HEK293 (cell line): ENCODE results near the gene RPL29.

Experiments used
- AEBP2 ChIP-seq: fragments of 450-650 bp; formaldehyde crosslinking; IDR thresholded peaks from 2 replicates; pipeline ENCODE4 v1.5.1; 2016; ENCODE audit warnings: missing biosample characterization, missing genetic modification characterization, borderline replicate concordance
- ELK4 ChIP-seq: IDR thresholded peaks from 2 replicates; pipeline ENCODE4 v1.6.1; 2011; ENCODE audit warnings: mild to moderate bottlenecking, low read depth, low read length, borderline replicate concordance
- HOXC10 ChIP-seq: sonication (generic); formaldehyde crosslinking; IDR thresholded peaks from 2 replicates; pipeline ENCODE4 v1.8.1; 2023; ENCODE audit warnings: mild to moderate bottlenecking, missing genetic modification reagents
- KLF10 ChIP-seq: fragments of 450-650 bp; IDR thresholded peaks from 2 replicates; pipeline ENCODE4 v1.5.1; 2018; ENCODE audit warnings: missing biosample characterization, mild to moderate bottlenecking, missing genetic modification characterization
- MZF1 ChIP-seq: fragments of 450-650 bp; formaldehyde crosslinking; IDR thresholded peaks from 2 replicates; pipeline ENCODE4 v1.5.1; 2017; ENCODE audit warnings: missing biosample characterization, missing genetic modification characterization, borderline replicate concordance
- REPIN1 ChIP-seq: fragments of 450-650 bp; formaldehyde crosslinking; IDR thresholded peaks from 2 replicates; pipeline ENCODE4 v1.5.1; 2017; ENCODE audit warnings: missing biosample characterization, missing genetic modification characterization, low read depth
- TCF7L2 ChIP-seq: IDR thresholded peaks from 2 replicates; pipeline ENCODE4 v1.6.1; 2011; ENCODE audit warnings: low read depth, mild to moderate bottlenecking, inconsistent platforms, low read length, moderate library complexity, borderline replicate concordance
- ZBTB48 ChIP-seq: fragments of 450-650 bp; formaldehyde crosslinking; IDR thresholded peaks from 2 replicates; pipeline ENCODE4 v1.5.1; 2016; ENCODE audit warnings: missing biosample characterization, missing genetic modification characterization
- ZFP69B ChIP-seq: fragments of 450-650 bp; formaldehyde crosslinking; IDR thresholded peaks from 2 replicates; pipeline ENCODE4 v1.5.1; 2016; ENCODE audit warnings: missing biosample characterization, missing genetic modification characterization
- ZNF140 ChIP-seq: fragments of 450-650 bp; formaldehyde crosslinking; IDR thresholded peaks from 2 replicates; pipeline ENCODE4 v1.5.1; 2016; ENCODE audit warnings: missing biosample characterization, missing genetic modification characterization
- ZNF19 ChIP-seq: fragments of 450-650 bp; formaldehyde crosslinking; IDR thresholded peaks from 2 replicates; pipeline ENCODE4; 2016; ENCODE audit warnings: missing biosample characterization, missing genetic modification characterization, low read depth
- ZNF214 ChIP-seq: fragments of 450-650 bp; formaldehyde crosslinking; IDR thresholded peaks from 2 replicates; pipeline ENCODE4 v1.5.1; 2017; ENCODE audit warnings: missing biosample characterization, mild to moderate bottlenecking, missing genetic modification characterization, borderline replicate concordance
- ZNF26 ChIP-seq: fragments of 450-650 bp; formaldehyde crosslinking; IDR thresholded peaks from 2 replicates; pipeline ENCODE4 v1.5.1; 2016; ENCODE audit warnings: missing biosample characterization, missing genetic modification characterization
- ZNF274 ChIP-seq, 2 experiments: fragments of 200-500 bp in 1 of 2; fragments of 450-650 bp in 1 of 2; sonication (Bioruptor generic) in 1 of 2; formaldehyde crosslinking in 1 of 2; IDR thresholded peaks; 2 replicates each; pipeline versions ENCODE4 v1.5.1 to v1.6.1; 2014 to 2016; ENCODE audit warnings: borderline replicate concordance in 1 of 2, inconsistent platforms in 1 of 2, low read length in 1 of 2, missing biosample characterization in 1 of 2, missing genetic modification characterization in 1 of 2
- ZNF341 ChIP-seq: fragments of 450-650 bp; formaldehyde crosslinking; IDR thresholded peaks from 2 replicates; pipeline ENCODE4; 2016; ENCODE audit warnings: low read depth, missing biosample characterization, missing genetic modification characterization
- ZNF423 ChIP-seq: fragments of 450-650 bp; formaldehyde crosslinking; IDR thresholded peaks from 2 replicates; pipeline ENCODE4 v1.5.1; 2016; ENCODE audit warnings: missing biosample characterization, missing genetic modification characterization
- ZNF521 ChIP-seq: fragments of 450-650 bp; formaldehyde crosslinking; IDR thresholded peaks from 2 replicates; pipeline ENCODE4 v1.5.1; 2017; ENCODE audit warnings: missing biosample characterization, mild to moderate bottlenecking, missing genetic modification characterization
- ZNF629 ChIP-seq: fragments of 450-650 bp; formaldehyde crosslinking; IDR thresholded peaks from 2 replicates; pipeline ENCODE4 v1.5.1; 2017; ENCODE audit warnings: missing biosample characterization, missing genetic modification characterization
- ZNF664 ChIP-seq: fragments of 450-650 bp; formaldehyde crosslinking; IDR thresholded peaks from 2 replicates; pipeline ENCODE4 v1.5.1; 2016; ENCODE audit warnings: missing biosample characterization, missing genetic modification characterization
- ZNF707 ChIP-seq: fragments of 450-650 bp; formaldehyde crosslinking; IDR thresholded peaks from 2 replicates; pipeline ENCODE4 v1.5.1; 2016; ENCODE audit warnings: missing biosample characterization, missing genetic modification characterization
- TF ChIP-seq, protein P1 (sequence below): fragments of 450-650 bp; formaldehyde crosslinking; conservative IDR thresholded peaks from 2 replicates; pipeline ENCODE4 v1.5.1; 2016; ENCODE audit warnings: low read depth, missing biosample characterization, missing genetic modification characterization
- TF ChIP-seq, protein P2 (sequence below): fragments of 450-650 bp; formaldehyde crosslinking; IDR thresholded peaks from 2 replicates; pipeline ENCODE4 v1.5.1; 2016; ENCODE audit warnings: missing biosample characterization, missing genetic modification characterization
- TF ChIP-seq, protein P3 (sequence below): fragments of 450-650 bp; IDR thresholded peaks from 2 replicates; pipeline ENCODE4 v1.5.1; 2018; ENCODE audit warnings: missing biosample characterization, missing genetic modification characterization
- TF ChIP-seq, protein P4 (sequence below): fragments of 450-650 bp; formaldehyde crosslinking; IDR thresholded peaks from 2 replicates; pipeline ENCODE4 v1.5.1; 2017; ENCODE audit warnings: missing biosample characterization, mild to moderate bottlenecking, missing genetic modification characterization, moderate library complexity

Gene RPL29

DNA sequence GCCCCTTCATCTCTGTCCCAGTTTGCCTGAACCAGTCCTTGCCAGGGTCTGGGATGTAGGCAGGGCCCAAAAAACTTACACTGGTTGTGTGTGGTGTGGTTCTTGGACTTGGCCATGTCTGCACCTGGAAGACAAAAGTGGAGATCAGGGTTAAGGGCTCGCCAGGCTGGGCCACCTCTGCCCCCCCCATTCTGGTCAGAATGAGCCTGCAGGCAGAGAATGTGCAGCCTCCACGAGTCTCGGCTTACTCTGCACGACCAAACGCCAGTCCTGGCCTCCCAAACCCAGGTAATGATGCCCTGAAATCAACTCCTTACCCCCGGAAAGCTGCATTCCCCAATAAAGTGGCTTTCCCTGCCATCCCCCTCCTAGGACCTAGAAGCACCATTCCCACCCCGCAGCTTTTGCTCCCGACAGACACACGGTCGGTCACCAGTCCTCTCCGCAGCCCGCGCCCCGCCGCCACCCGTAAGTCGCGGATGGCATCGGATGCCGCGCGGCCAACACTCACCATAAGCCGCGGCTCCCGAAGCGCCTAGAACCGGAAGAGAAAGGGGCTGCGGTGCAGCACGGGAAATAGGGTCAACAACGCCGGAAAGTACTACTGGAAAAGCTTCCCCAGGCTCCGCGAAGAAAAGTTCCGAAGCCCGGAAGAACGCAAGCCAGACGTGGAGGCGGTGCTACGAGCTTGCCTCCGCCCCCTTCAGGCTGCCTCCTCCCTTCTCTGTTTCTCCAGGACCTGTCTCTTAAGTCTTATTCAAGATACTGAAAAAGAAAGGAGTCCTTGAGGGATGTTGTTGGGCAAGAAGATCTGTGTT, at the start of gene RPL29 (continued):
- TF ChIP-seq ZFP69B (peak; percentile 76; the same call in 1 of the 2 replicates), ZNF664 (no peak), ZNF707 (tag by site-specific recombination) (no peak), ZBTB48 (tag by site-specific recombination) (no peak), ZNF140 (tag by site-specific recombination) (no peak), HOXC10 (CRISPR knock-in tag) (peak; percentile 77; the same call in 1 of the 2 replicates), ZNF629 (tag by site-specific recombination) (peak; percentile 86), ZNF521 (tag by site-specific recombination) (no peak), ZNF423 (tag by site-specific recombination) (no peak), REPIN1 (tag by site-specific recombination) (no peak; the same call in 1 of the 2 replicates), KLF10 (tag by site-specific recombination) (peak; percentile 60), ZNF19 (no peak), ZNF26 (no peak), ELK4 (no peak), AEBP2 (tag by site-specific recombination) (no peak), TCF7L2 (no peak), ZNF214 (no peak), MZF1 (no peak), ZNF341 (peak; percentile 52), ZNF274 (IDR thresholded peaks at IDR 0.05; ENCODE audit: low read length) (no peak), ZNF274 (tag by site-specific recombination; IDR thresholded peaks at IDR 0.05; ENCODE audit: borderline replicate concordance) (no peak)
- TF ChIP-seq, protein P1, sequence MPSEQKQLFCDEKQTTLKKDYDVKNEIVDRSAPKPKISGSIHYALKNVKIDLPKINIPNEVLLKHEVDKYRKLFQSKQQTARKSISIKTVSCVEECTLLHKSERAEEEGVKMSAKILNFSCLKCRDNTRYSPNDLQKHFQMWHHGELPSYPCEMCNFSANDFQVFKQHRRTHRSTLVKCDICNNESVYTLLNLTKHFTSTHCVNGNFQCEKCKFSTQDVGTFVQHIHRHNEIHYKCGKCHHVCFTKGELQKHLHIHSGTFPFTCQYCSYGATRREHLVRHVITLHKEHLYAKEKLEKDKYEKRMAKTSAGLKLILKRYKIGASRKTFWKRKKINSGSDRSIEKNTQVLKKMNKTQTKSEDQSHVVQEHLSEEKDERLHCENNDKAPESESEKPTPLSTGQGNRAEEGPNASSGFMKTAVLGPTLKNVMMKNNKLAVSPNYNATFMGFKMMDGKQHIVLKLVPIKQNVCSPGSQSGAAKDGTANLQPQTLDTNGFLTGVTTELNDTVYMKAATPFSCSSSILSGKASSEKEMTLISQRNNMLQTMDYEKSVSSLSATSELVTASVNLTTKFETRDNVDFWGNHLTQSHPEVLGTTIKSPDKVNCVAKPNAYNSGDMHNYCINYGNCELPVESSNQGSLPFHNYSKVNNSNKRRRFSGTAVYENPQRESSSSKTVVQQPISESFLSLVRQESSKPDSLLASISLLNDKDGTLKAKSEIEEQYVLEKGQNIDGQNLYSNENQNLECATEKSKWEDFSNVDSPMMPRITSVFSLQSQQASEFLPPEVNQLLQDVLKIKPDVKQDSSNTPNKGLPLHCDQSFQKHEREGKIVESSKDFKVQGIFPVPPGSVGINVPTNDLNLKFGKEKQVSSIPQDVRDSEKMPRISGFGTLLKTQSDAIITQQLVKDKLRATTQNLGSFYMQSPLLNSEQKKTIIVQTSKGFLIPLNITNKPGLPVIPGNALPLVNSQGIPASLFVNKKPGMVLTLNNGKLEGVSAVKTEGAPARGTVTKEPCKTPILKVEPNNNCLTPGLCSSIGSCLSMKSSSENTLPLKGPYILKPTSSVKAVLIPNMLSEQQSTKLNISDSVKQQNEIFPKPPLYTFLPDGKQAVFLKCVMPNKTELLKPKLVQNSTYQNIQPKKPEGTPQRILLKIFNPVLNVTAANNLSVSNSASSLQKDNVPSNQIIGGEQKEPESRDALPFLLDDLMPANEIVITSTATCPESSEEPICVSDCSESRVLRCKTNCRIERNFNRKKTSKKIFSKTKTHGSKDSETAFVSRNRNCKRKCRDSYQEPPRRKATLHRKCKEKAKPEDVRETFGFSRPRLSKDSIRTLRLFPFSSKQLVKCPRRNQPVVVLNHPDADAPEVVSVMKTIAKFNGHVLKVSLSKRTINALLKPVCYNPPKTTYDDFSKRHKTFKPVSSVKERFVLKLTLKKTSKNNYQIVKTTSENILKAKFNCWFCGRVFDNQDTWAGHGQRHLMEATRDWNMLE (tag by site-specific recombination): peak; percentile 98
- TF ChIP-seq, protein P2, sequence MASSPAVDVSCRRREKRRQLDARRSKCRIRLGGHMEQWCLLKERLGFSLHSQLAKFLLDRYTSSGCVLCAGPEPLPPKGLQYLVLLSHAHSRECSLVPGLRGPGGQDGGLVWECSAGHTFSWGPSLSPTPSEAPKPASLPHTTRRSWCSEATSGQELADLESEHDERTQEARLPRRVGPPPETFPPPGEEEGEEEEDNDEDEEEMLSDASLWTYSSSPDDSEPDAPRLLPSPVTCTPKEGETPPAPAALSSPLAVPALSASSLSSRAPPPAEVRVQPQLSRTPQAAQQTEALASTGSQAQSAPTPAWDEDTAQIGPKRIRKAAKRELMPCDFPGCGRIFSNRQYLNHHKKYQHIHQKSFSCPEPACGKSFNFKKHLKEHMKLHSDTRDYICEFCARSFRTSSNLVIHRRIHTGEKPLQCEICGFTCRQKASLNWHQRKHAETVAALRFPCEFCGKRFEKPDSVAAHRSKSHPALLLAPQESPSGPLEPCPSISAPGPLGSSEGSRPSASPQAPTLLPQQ: peak; percentile 78
- TF ChIP-seq, protein P3, sequence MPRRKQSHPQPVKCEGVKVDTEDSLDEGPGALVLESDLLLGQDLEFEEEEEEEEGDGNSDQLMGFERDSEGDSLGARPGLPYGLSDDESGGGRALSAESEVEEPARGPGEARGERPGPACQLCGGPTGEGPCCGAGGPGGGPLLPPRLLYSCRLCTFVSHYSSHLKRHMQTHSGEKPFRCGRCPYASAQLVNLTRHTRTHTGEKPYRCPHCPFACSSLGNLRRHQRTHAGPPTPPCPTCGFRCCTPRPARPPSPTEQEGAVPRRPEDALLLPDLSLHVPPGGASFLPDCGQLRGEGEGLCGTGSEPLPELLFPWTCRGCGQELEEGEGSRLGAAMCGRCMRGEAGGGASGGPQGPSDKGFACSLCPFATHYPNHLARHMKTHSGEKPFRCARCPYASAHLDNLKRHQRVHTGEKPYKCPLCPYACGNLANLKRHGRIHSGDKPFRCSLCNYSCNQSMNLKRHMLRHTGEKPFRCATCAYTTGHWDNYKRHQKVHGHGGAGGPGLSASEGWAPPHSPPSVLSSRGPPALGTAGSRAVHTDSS: 0 out of 2 replicates have a peak, but pooled peaks have one; percentile 14
- TF ChIP-seq, protein P4, sequence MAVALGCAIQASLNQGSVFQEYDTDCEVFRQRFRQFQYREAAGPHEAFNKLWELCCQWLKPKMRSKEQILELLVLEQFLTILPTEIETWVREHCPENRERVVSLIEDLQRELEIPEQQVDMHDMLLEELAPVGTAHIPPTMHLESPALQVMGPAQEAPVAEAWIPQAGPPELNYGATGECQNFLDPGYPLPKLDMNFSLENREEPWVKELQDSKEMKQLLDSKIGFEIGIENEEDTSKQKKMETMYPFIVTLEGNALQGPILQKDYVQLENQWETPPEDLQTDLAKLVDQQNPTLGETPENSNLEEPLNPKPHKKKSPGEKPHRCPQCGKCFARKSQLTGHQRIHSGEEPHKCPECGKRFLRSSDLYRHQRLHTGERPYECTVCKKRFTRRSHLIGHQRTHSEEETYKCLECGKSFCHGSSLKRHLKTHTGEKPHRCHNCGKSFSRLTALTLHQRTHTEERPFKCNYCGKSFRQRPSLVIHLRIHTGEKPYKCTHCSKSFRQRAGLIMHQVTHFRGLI (tag by site-specific recombination): peak; percentile 42; the same call in 1 of the 2 replicates
